Embryonic facial prominence (tissue), 1 donor: ENCODE data around the gene STIL.

Experiments used
- DNase-seq: peaks from one replicate; pipeline ENCODE4 v3.0.0-alpha.2; 2016; ENCODE audit errors: extremely low spot score

Gene STIL

DNA sequence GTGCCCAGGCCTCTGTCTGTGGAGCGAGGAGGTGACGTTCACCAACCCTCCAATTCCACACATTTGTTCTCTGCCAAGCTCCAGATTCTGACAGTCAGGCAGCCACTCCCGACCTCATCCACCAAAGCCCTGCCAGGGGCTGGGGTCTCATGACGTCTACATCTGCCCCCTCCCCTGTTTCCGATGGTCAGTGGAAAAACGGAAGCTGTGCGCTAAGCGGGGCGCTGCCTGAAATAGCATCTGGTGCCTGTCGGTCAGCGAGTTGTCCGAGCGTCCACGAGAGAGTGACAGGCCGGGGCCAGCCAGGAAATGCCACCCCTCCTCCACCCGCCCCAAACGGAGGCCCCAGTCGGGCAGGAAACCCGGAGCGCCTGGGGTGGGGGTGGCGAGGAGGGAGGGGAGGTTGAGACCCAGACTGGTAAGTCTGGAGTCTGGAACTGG lies 78.7 kb downstream of the STIL start:
- DNase-seq: no peak

DNA sequence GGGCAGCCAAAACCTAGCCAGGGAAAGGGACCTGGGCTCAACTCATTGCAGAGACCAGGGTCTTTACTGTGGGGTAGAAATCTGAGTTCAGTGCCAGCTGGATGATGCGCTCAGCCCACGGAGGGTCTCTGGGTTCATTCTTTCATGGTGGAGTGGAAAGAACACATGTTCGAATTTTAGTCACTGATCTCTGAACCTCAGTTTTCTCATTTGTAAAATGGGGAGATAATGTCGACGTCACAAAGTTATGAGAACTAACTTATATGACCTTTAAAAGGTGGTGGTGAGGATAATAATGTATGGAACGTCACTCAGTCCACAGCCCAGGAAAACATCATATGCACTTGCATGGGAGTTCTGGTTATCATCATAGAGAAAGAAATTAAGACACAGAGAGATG lies 80.8 kb downstream of the STIL start:
- no peak for DNase-seq

- DNase-seq: no peak
Observed at GRCh38 chr1:47232187-47232874, 81.6 kb downstream of the STIL start, which contains the start of gene TAL1. TAL1 (minus strand) TSS chr1:47232225; CDS start chr1:47225888, 6,337 bp downstream.

DNA sequence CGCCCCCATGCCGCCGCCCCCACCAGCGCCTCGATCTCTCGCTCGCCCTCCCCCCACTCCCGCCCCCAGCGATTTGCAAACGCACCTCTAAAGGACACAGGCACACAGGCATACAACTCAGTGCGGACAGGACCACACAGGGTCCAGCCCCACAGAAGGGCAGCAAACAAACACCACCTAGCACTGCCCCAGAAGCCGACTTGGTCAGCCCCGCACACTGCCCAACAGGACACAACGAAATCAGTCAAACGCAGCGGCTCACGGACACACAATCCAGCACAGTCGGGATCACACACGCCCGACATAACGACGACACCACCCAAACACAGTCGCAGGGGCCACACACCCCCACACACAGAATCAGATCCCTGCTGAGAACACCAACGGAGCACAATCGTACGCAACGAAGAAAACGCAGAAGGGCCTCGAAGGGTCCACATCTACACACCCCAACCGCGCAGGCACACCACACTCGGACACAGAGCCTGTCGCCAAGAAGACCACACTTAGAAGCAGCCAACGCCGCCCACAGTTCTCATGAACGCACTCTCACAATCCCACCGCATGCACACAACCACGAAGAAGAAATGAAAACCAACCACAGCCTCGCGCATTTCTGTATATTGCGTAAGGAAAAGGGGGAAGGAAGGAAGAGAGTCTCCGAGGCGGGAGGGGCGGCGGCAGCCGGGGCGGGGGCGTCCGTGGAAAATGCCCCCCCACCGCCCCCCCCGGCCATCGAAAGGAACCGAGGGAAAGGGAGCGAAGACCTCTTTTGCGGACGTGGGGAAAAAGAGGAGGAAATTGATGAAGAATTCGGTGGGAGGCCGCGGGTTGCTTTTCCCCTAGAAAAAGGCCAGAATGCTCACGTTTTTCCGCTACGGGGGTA lies 82.4 kb downstream of the STIL start:
- DNase-seq: peak; percentile 22

DNA sequence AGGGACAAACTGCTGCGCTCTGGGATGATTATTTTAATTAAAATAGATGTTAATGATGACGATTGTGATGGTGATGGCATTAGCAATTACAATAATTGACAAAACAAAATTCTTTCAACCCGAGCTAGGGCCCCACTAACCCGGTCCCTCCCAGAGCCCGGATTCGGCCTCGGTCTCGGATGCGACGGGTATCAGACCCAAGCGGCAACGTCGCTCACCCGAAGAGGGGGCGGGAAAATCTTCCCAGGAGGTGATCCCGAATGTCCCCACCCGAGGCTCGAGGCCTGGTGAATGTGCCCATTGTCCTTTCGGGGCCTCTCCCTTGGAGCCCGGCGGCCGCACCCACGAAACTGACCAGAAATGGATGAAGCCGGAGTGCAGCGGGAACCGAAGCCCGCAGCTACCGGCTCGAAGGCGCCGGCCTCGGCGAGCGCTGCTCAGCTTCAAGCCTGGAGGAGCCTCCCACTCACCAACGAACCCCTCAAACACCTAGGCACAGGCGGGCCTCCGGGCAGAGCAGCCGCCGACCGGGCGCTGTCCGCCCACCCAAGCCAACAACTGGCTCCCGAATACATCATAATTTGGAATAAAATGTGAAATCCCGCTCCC lies 83.2 kb downstream of the STIL start:
- DNase-seq: no peak

DNA sequence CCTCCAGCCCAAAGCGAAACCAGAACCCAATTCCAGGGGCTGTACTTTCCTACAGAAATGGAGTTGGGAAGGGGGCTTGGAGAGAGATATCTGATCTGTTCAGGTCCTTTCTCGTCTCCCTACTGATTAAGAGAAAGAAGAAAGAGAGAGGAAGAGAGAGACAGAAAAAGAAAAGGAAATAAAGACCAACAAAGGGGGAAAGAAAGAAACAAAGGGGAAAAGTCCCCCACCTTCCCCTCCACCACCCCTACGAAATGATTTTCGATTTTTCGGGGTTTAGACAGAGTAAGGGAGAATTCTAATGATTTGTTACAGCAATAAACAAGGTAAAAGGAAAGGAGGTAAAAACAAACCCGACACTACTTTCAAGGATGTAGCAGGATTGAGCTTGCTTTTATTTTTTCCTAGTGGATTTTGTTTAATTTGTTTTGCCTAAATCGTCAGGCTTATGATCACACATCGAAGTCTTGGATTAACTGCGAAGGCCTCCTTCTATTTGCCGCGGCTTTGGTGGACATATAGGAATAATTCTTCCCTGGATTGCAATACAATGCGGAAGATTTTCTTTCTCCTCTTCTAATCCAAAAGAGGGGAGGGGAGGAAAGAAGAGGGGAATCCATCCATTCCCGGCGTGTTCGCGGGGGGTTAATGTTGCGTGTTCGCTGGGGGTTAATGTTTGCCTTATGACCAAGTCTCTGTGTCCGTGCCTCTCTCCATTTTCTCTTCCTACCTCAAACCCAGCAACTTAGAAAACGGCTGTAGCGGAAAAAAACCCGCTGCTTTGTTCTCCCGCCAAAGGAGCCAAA lies 83.9 kb downstream of the STIL start:
- no peak for DNase-seq

DNA sequence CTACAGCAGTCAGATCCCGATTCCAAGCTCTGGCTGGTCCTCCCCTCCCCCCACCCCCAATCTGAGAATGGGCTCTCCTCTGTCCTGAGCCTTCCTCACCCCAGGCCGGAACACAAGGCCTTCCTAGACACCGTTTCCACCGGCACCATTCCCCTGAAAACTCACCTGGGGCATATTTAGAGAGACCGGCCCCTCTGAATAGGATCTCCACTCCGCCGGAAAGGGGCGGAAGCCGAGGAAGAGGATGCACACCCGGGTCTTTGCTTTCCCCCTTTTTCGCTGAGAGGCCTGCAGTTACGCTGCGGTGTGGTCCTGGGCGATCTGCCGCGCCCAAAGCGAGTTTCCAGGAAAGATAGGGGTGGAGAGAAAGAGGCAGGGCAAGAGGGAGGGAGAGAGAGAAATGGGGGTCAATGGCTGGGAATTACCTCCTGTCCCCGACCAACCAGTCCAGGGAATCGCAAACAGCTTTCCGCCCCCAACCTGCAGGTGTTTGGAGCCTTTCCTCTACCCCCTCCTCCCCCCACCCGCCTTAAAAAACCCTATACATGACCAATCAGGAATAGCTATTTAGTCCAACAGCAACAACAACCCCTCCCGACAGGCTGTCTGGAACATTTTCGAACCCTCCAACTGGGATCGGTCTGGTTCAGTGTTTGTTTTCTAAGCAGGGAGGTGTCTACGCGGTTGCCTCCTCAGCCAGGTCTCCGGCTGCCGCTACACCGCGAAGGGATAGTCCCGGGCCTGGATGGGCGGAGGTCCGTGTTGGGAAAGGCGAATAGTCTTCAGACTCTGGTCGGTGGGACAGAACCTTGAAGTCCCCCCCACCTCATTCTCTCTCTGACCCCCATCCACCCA lies 84.7 kb downstream of the STIL start:
- DNase-seq: no peak

DNA sequence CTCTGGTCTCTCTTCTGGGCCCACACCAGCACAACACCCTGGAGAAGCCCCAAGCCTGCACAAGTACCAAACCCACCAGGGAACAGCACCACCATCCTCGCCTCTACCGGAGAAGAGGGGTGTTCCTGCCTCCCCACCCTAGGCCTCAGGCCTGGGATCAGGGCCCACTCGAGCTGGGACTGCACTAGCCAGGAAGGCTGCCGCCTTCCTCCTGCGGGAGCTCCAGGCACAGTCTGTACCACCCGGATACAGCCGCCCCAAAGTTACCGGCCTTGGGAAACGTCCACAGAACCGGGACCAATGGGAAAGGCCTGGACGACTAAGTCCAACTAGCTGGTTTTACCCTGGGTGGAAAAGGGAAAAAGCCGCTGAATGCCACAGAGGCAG lies 85.3 kb downstream of the STIL start:
- no peak for DNase-seq

DNA sequence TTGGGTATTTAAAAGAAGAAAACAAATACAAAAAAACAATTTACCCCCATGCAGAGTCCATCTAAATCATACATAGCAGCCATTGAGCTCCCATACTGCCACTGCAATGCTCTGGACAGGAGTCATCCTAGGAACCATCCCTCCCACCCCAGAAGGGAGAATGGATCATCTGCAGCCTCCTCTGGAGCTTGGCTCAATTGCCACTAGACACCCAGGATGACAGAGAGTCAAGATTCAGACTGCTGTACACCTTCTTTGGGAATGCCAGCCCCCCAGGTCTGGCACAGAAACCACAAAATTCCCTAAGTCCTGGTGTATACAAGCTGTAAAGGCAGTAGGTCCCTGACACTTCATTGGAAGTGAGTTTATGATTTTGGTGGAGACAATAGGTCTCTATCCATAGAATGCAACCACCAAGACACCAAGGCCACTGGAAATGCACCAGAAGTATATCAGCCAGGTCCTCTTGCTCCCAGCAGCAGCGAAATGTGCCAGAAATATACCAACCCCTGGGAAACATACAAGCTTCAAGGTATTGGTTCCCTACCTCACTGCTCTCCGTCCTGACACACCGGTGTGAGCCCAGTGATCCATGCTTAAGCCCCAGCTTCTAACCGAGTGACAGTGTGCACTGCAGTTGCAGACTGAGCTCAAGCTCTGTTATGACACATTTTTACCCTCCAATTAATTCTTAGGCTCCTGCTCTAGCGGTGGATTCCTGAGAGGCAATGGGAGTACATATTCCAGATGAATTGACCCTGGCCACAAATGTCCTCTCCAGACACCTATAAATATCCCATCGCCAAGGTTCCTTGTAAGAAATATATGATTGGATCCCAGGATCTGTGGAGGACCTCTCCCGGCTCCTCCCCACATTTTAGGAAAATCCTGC lies 86.4 kb downstream of the STIL start:
- no peak for DNase-seq

DNA sequence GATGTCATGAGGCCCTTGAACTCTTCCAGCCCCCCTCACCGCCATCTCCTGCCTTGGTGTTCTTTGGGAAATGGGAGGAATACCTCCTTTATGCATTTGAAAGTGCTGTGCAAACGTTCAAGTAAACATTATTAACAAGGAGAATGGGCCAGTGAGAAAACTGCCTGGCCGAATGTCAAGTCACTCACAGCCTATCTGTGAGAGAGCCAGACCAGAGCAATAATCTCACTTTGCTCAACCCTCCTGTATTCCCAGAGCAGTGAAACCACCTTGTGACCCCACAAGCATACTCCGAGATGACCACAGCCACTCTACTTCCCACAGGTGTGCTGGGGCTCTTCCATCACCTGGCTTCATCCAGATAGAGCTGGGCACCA lies 87.1 kb downstream of the STIL start:
- no peak for DNase-seq

DNA sequence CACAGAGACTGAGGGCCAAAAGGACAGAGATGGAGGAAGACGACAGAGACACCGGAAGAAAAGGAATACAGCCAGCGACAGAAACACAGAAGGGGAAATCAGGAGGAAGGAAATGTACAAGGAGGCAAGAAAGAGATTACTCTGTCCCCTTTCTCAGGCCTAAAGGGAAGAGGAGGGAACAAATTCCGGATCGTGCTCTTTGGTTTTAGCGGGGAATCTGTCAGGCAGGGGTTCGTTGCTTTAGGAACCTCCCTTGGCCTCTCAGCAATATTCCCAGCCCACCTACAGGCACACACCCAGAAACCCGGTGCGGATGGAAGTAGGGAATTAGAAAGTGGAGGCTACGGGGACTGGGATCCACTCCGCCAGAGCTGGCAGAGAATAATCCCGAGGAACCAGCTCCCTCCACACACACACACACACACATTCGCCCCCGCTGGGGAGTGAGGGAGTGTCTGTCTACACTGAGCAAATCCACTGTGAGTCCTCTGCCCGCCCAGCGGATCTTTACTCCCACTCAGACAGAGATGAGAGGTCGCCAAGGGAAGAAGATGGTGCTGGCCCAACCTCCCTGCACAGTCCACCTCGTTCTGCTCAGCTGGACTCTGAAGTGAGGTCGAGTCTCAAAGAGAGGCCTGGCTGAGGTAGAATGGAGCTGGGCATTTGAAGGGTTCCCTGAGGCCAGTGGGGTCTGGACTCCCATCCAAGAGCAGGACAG lies 87.7 kb downstream of the STIL start:
- no peak for DNase-seq

DNA sequence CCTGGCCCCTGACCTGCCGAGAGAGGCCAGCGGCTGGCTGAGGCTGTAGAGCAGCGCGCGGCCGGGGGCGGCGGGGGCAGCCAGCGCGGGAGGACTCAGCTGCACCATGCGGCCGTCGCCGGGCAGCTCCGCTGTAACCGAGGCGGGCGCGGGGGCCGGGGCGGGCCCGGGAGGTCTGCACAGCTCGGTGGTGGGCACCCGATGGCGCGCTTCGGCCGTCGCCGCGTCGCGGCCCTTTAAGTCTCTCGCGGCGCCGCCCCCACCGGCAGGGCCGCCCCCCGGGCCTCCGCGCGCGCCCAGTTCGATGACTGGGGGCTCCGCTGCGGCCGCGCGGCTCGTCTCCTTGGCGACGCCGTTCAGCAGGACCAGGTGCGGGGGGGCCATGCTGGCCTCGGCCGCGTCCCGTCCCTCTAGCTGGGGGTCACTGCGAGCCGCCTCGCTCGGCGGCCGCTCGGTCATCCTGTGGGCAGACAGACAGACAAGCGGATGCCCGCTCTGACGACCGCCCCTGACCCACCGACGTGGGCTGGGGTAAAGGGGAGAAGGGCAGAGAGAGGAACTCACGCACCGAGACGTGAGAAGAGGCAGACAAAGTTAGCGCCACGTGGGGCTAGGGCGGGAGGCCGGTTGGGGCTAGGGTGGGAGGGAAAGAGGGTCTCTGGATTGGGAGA lies 88.4 kb downstream of the STIL start:
- no peak for DNase-seq

- no peak for DNase-seq
Observed at GRCh38 chr1:47224676-47225399, 89.1 kb downstream of the STIL start.

GRCh38 chr1:47223921-47224675 lies 89.8 kb downstream of the STIL start:
- no peak for DNase-seq

DNA sequence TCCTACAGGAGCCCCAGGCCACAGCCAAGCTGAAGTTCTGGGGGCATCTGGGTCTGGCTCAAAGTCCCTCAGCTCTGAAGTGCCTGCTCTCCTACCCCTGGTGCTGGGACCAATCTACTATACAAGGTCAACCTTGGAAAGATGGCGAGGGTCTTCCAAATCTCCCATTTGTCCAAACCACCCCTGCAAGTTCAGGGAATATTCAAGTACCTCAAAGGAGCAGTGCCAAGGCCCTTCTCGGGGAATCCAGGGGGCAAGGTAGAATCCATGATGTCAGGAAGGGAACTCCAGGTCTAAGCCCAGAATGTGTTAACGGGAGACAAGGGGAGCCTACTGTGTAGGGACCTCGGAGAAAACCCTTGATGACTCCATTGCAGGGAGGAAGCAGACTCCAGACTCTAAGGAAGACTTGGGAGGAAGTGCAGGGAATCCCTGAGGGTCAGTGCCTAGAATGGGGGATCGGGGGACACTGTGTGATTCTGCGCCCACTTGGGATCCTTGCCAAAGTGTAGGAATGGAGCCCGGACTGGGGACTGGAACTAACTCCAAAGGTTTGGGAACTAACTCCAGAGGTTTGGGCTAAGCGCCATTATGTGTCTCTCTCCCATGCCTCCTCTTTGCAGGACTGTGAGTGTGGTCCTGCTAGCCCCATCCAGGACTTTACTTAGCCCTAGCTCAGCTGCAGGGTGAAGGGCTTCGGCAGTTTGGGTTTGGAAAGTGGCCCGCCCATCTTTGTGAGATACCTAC lies 90.6 kb downstream of the STIL start:
- no peak for DNase-seq

DNA sequence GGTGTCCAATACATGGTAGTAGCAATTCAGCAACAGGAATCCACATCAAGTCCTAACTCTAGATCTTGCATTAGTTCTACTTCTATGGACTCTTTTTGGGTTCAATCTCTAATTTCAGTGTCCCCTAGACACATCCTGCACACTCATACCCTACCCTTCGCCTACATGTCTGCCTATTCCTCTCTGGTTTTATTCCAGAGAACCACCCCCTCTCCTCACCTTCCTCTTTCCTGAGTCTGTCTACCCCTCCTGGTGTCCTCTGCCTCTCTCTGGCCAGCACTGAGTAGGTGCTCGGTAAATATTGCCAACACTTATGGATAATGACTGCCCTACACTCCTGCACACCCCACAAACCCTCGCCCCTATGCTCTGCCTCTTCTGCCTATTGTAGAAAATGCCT lies 91.5 kb downstream of the STIL start:
- no peak for DNase-seq
